Measurements from ENCODE around the gene SPAG9. TPM values are rescaled to one million over a fixed set of nuclear protein-coding genes. Genes with fewer than 3 reads are reported as not detected.
A peak's percentile ranks its signal among the peaks of the same experiment; 100 is the strongest.

Gene SPAG9, protein sequence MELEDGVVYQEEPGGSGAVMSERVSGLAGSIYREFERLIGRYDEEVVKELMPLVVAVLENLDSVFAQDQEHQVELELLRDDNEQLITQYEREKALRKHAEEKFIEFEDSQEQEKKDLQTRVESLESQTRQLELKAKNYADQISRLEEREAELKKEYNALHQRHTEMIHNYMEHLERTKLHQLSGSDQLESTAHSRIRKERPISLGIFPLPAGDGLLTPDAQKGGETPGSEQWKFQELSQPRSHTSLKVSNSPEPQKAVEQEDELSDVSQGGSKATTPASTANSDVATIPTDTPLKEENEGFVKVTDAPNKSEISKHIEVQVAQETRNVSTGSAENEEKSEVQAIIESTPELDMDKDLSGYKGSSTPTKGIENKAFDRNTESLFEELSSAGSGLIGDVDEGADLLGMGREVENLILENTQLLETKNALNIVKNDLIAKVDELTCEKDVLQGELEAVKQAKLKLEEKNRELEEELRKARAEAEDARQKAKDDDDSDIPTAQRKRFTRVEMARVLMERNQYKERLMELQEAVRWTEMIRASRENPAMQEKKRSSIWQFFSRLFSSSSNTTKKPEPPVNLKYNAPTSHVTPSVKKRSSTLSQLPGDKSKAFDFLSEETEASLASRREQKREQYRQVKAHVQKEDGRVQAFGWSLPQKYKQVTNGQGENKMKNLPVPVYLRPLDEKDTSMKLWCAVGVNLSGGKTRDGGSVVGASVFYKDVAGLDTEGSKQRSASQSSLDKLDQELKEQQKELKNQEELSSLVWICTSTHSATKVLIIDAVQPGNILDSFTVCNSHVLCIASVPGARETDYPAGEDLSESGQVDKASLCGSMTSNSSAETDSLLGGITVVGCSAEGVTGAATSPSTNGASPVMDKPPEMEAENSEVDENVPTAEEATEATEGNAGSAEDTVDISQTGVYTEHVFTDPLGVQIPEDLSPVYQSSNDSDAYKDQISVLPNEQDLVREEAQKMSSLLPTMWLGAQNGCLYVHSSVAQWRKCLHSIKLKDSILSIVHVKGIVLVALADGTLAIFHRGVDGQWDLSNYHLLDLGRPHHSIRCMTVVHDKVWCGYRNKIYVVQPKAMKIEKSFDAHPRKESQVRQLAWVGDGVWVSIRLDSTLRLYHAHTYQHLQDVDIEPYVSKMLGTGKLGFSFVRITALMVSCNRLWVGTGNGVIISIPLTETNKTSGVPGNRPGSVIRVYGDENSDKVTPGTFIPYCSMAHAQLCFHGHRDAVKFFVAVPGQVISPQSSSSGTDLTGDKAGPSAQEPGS (N-terminal part only)
- total RNA-seq, result 10 to 100 TPM; 69.7 to 94.6 (median 87.1) TPM
- polyA plus RNA-seq, result 10 to 100 TPM; 10.7 to 12.9 (median 11.2) TPM
- long read RNA-seq, donor 1, partial matches to known transcripts, result 9 of 14 reads
- long read RNA-seq, donor 1, other reads (novel, unspliced or antisense), result 0 of 14 reads
- long read RNA-seq, donor 2, partial matches to known transcripts, result 0 of 2 reads
- long read RNA-seq, donor 2, other reads (novel, unspliced or antisense), result 0 of 2 reads

DNA sequence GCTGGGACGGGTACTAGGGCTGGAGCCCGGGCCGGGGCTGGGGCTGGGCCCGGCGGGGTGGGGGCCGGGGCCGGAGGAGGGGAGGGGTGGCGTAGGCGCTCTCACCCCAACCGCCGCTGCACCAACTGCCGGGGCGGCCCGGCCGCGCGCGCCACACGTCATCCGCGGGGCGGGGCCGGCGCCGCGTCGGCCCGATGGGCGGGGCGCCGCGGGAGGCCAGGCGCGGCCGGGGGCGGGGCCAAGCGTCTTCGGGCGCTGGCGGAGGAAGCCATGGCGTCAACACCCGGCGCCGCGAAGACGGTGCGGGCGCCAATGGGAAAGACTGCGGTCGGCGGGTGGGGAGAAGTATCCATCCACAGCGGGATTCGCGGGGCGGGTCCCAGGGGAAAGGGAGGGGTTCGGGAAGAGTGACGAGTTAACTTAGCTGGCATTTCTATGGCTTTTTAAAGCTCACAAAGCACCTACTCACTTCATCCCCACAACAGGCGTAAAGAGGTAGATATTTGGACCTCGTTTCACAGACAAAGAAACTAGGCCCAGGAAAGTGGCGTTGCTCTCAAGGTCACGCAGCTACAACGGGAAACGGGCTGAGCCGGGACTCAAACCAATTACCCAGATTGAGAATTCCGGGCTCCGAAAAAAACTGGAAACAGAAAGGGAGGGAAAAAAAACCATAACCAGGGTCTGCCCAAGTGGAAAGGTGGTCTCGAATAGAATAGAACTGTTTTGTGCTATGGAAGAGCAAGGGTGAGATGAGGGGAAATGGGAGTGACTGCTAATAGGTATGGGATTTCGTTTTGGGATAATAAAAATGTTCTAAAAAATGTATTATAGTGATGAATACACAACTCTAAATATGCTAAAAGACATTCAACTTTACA lies at the start of gene SPAG9:
Gene SPAG9, minus strand, starts transcription at position 130 of the 881 bp plus-strand sequence. CDS start 212 bp downstream, outside the sequence.
- intact Hi-C loops (cut with DNase I; ENCODE audit: low total_unique reads), result no loop called here
- WGBS, 5 donors, result 0 to 1% (median 1%) methylated on average over 22 to 68 of the region's 68 CpGs

DNA sequence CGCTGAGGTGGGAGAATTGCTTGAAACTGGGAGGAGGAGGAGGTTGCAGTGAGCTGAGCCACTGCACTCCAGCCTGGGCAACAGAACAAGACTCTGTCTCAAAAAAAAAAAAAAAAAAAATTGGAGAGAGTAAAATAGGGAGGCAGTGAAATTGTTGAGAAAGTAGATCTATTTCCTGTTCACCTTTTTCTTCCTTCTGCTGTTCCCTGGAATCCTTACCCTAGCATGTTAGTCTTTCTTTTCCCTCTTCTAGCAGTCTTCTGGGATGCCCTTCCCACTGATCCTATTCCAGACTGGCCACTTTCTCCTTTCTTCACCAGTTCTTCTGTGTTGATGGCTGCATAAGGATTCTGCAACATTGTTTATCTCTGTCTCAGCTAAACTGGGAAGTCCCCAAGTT lies 48.7 kb upstream of the SPAG9 start:
- TF ChIP-seq POLR2AphosphoS5 (IDR thresholded peaks at IDR 0.05) (no peak), POLR2A (IDR thresholded peaks at IDR 0.05) (no peak), CTCF (IDR thresholded peaks at IDR 0.05 in 8 of 11, conservative IDR thresholded peaks at IDR 0.05 in 3 of 11) (no peak)
- Histone ChIP-seq H3K36me3 (peaks cover 2 to 62% (median 38%) of the 10 kb centered on the region in 6 donors), H3K27ac (no peak overlapping the region), H3K4me3 (no peak overlapping the region), H3K27me3 (replicated peaks in 1 of 7) (no peaks in the 10 kb centered on the region), H3K9me3 (no peaks in the 10 kb centered on the region), H3K4me1 (peaks cover 0 to 34% (median 23%) of the 10 kb centered on the region in 6 donors)
- WGBS, 5 donors, result 90 to 100% (median 95%) methylated on average over 1 of the region's 1 CpG
- no peak for DNase-seq
- intact Hi-C loops (cut with DNase I; ENCODE audit: low total_unique reads), result loop anchor here (5.0 kb wide), 1 partner anchor 93 kb away; the partner anchor contains the start of genes MBTD1 and UTP18

More for the DNA sequence above, at the start of gene SPAG9:
- H3K27ac ChIP-seq, result peak within 1 kb of the TSS; percentile 95 to 100 (median 99)
- no peaks in the 10 kb centered on the region for H3K9me3 ChIP-seq
- H3K4me1 ChIP-seq, result peaks cover 24 to 54% (median 47%) of the 10 kb centered on the region in 6 donors
- H3K4me3 ChIP-seq, result peak within 1 kb of the TSS; percentile 64 to 96 (median 90)
- H3K27me3 ChIP-seq (replicated peaks in 1 of 7), result no peaks in the 10 kb centered on the region
- TF ChIP-seq CTCF (IDR thresholded peaks at IDR 0.05 in 8 of 11, conservative IDR thresholded peaks at IDR 0.05 in 3 of 11) (peak in 2 of 11 experiments; percentile 0 to 11), POLR2AphosphoS5 (IDR thresholded peaks at IDR 0.05) (peak; percentile 95 to 96 (median 96)), POLR2A (IDR thresholded peaks at IDR 0.05) (peak in 2 of 3 donors; percentile 67 to 73)
- peak; percentile 97 for DNase-seq
- H3K36me3 ChIP-seq, result no peaks in the 10 kb centered on the region
